SK-N-MC (cell line): Measurements from ENCODE around the gene ASIC3.

Experiments
- EZH2 ChIP-seq: fragments of 200-600 bp; sonication (generic); IDR thresholded peaks from one replicate; pipeline ENCODE4 v1.6.1; 2017; ENCODE audit warnings: antibody characterized with exemption
- FOXP2 ChIP-seq: optimal IDR thresholded peaks from 2 replicates; pipeline ENCODE3; 2011; ENCODE audit warnings: mild to moderate bottlenecking, moderate library complexity; ENCODE audit not compliant: insufficient read depth; ENCODE audit errors: extremely low read length, control extremely low read depth
- POLR2AphosphoS5 ChIP-seq: IDR thresholded peaks from 2 replicates; pipeline ENCODE4 v1.6.1; 2012; ENCODE audit warnings: mild to moderate bottlenecking, low read depth, low read length, borderline replicate concordance

GRCh38 chr7:151069841-151070573, 21.7 kb downstream of the ASIC3 start:
- no peak for TF ChIP-seq FOXP2
- TF ChIP-seq POLR2AphosphoS5, result no peak
- TF ChIP-seq EZH2, result no peak
